ENCODE data around the gene DDI1. TPM values are rescaled to one million over a fixed set of nuclear protein-coding genes. Genes with fewer than 3 reads are reported as not detected.

Gene DDI1
- total RNA-seq, 1 experiment from 2014 or later = not detected

DNA sequence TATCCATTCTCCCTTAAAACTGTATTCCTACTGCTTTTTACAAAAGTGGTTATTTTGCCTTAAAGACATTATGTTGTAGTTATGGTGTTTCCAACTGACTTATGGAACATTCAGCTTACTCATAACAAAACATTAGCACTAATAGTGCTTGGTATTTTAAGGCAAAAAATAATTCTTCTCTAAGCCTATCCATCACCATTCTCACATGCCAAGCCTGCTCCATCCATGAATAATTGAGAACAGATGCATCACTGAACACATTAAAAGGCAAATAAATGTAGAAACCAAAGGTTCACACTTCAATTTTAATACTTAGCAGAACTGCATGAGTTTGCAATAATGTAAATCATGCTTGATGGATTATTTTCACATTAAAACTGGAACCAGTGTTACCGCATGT, 42.3 kb upstream of the DDI1 start:
- no peak overlapping the region for H3K27ac Mint-ChIP-seq (ENCODE audit: unreplicated experiment)

GRCh38 chr11:103994518-103994917, 41.9 kb upstream of the DDI1 start:
- no peaks in the 10 kb centered on the region for H3K36me3 Mint-ChIP-seq (ENCODE audit: insufficient read depth, unreplicated experiment)
- DNase-seq = no peak
- CTCF ChIA-PET = interaction anchor here (0.7 kb wide), 1 partner anchor 28 kb away, joined by 3 read pairs; no protein-coding TSS in a partner anchor
- no peaks in the 10 kb centered on the region for H3K27me3 Mint-ChIP-seq (ENCODE audit: unreplicated experiment)
- no TSS peak for BruUV-seq (replicated peaks)
- TF ChIP-seq, protein P1, sequence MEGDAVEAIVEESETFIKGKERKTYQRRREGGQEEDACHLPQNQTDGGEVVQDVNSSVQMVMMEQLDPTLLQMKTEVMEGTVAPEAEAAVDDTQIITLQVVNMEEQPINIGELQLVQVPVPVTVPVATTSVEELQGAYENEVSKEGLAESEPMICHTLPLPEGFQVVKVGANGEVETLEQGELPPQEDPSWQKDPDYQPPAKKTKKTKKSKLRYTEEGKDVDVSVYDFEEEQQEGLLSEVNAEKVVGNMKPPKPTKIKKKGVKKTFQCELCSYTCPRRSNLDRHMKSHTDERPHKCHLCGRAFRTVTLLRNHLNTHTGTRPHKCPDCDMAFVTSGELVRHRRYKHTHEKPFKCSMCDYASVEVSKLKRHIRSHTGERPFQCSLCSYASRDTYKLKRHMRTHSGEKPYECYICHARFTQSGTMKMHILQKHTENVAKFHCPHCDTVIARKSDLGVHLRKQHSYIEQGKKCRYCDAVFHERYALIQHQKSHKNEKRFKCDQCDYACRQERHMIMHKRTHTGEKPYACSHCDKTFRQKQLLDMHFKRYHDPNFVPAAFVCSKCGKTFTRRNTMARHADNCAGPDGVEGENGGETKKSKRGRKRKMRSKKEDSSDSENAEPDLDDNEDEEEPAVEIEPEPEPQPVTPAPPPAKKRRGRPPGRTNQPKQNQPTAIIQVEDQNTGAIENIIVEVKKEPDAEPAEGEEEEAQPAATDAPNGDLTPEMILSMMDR (IDR thresholded peaks at IDR 0.05; ENCODE audit: unreplicated experiment) = no peak
- no peak overlapping the region for H3K4me3 Mint-ChIP-seq (ENCODE audit: low read depth, unreplicated experiment)
- H3K9me3 Mint-ChIP-seq (ENCODE audit: low read depth, unreplicated experiment) = no peaks in the 10 kb centered on the region
- intact Hi-C loops (cut with micrococcal nuclease; ENCODE audit: unreplicated experiment) = no loop called here
- H3K4me1 Mint-ChIP-seq (ENCODE audit: low read depth, unreplicated experiment) = no peaks in the 10 kb centered on the region
- no peak overlapping the region for H3K27ac Mint-ChIP-seq (ENCODE audit: unreplicated experiment)

More for the DNA sequence above, 42.3 kb upstream of the DDI1 start:
- no peak overlapping the region for H3K4me3 Mint-ChIP-seq (ENCODE audit: low read depth, unreplicated experiment)
- CTCF ChIA-PET = interaction anchor here (0.9 kb wide), 1 partner anchor 42 kb away, joined by 3 read pairs; no protein-coding TSS in a partner anchor
- no peaks in the 10 kb centered on the region for H3K4me1 Mint-ChIP-seq (ENCODE audit: low read depth, unreplicated experiment)
- intact Hi-C loops (cut with micrococcal nuclease; ENCODE audit: unreplicated experiment) = no loop called here
- H3K27me3 Mint-ChIP-seq (ENCODE audit: unreplicated experiment) = no peaks in the 10 kb centered on the region
- no peak for DNase-seq
- TF ChIP-seq, protein P1 (IDR thresholded peaks at IDR 0.05; ENCODE audit: unreplicated experiment) = no peak
- no TSS peak for BruUV-seq (replicated peaks)
- H3K9me3 Mint-ChIP-seq (ENCODE audit: low read depth, unreplicated experiment) = no peaks in the 10 kb centered on the region
- no peaks in the 10 kb centered on the region for H3K36me3 Mint-ChIP-seq (ENCODE audit: insufficient read depth, unreplicated experiment)

GRCh38 chr11:103995896-103996295, 40.5 kb upstream of the DDI1 start:
- Mint-ChIP-seq H3K27ac (ENCODE audit: unreplicated experiment) (no peak overlapping the region), H3K4me1 (ENCODE audit: low read depth, unreplicated experiment) (no peaks in the 10 kb centered on the region), H3K4me3 (ENCODE audit: low read depth, unreplicated experiment) (no peak overlapping the region), H3K9me3 (ENCODE audit: low read depth, unreplicated experiment) (no peaks in the 10 kb centered on the region), H3K36me3 (ENCODE audit: insufficient read depth, unreplicated experiment) (no peaks in the 10 kb centered on the region), H3K27me3 (ENCODE audit: unreplicated experiment) (no peaks in the 10 kb centered on the region)
- no peak for DNase-seq
- CTCF ChIA-PET = no interaction called here
- intact Hi-C loops (cut with micrococcal nuclease; ENCODE audit: unreplicated experiment) = no loop called here
- no TSS peak for BruUV-seq (replicated peaks)
- TF ChIP-seq, protein P1 (IDR thresholded peaks at IDR 0.05; ENCODE audit: unreplicated experiment) = no peak

DNA sequence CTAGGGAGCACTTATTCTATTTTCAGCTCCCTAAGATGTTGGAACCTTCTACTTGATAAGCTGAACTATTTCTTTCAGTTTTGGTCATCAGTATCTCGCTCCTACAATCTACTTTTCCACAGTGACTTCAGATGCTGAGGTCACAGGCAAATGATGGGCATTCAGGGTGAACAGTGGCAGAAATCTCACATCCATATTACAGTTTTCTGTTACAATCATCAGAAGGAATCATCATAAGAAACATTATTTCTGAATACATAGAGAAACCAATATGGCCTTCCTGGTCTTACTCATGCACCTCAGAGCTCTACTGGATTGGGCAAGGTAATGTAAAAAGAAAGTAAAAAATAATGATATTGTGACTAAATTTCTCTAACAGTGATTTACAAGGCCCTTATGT, 39.4 kb upstream of the DDI1 start:
- H3K36me3 Mint-ChIP-seq (ENCODE audit: insufficient read depth, unreplicated experiment) = no peaks in the 10 kb centered on the region
- no peaks in the 10 kb centered on the region for H3K27me3 Mint-ChIP-seq (ENCODE audit: unreplicated experiment)
- no peaks in the 10 kb centered on the region for H3K4me1 Mint-ChIP-seq (ENCODE audit: low read depth, unreplicated experiment)
- no peak overlapping the region for H3K4me3 Mint-ChIP-seq (ENCODE audit: low read depth, unreplicated experiment)
- no peak for DNase-seq
- H3K9me3 Mint-ChIP-seq (ENCODE audit: low read depth, unreplicated experiment) = no peaks in the 10 kb centered on the region
- CTCF ChIA-PET = no interaction called here
- H3K27ac Mint-ChIP-seq (ENCODE audit: unreplicated experiment) = no peak overlapping the region
- no TSS peak for BruUV-seq (replicated peaks)
- TF ChIP-seq, protein P1 (IDR thresholded peaks at IDR 0.05; ENCODE audit: unreplicated experiment) = no peak
- intact Hi-C loops (cut with micrococcal nuclease; ENCODE audit: unreplicated experiment) = no loop called here
